A549 (cell line): Measurements from ENCODE around the gene NEGR1. TPM values are rescaled to one million over a fixed set of nuclear protein-coding genes. Genes with fewer than 3 reads are reported as not detected.

Source experiments
- ATAC-seq, 2 experiments: fragments of 200-7000 bp in 1 of 2; fragments of >200 bp in 1 of 2; cut with Nextera tagmentation in 1 of 2; cut with Tn5 transposase in 1 of 2; 3 replicates each; pipeline versions ENCODE4 v1.8.0 to v1.9.1; 2018 to 2020; ENCODE audit warnings: mild to moderate bottlenecking in 1 of 2, moderate library complexity in 1 of 2
- CTCF ChIA-PET: fragments of 300-600 bp; sonication (Branson Sonifier 250); formaldehyde crosslinking; extraction: SDS; loops from one replicate; lab custom pipeline; 2021; ENCODE audit warnings: antibody characterized with exemption, inconsistent platforms; lab: Yijun Ruan, JAX
- POLR2A ChIA-PET: fragments of 350-600 bp; formaldehyde crosslinking; extraction: SDS; loops from one replicate; lab custom pipeline; 2021; ENCODE audit warnings: antibody characterized with exemption, inconsistent platforms; lab: Yijun Ruan, JAX
- DNase-seq, 2 experiments: peaks; one replicate each; pipeline versions ENCODE4 v3.0.0 to v3.0.0-alpha.2; 2011 to 2016; ENCODE audit warnings: low read depth in 1 of 2, low spot score in 1 of 2
- FAIRE-seq: peaks from 2 replicates; lab custom pipeline; 2011; peaks lifted over from hg19 to GRCh38; lab: Jason Lieb, UNC
- H3K27ac ChIP-seq, 2 experiments: fragments of >200 bp; sonication (Bioruptor Twin); formaldehyde crosslinking; 3 replicates each; pipeline ENCODE4 v1.5.1; 2016 to 2017
- H3K4me1 ChIP-seq: fragments of >200 bp; sonication (Bioruptor Twin); formaldehyde crosslinking; 3 replicates; pipeline ENCODE4 v1.6.1; 2016
- H3K4me2 ChIP-seq: fragments of >200 bp; sonication (Bioruptor Twin); formaldehyde crosslinking; 3 replicates; pipeline ENCODE4 v1.6.1; 2016
- H3K4me3 ChIP-seq: fragments of >200 bp; sonication (Bioruptor Twin); formaldehyde crosslinking; 3 replicates; pipeline ENCODE4 v1.5.1; 2016
- H3K9me3 ChIP-seq: fragments of >200 bp; sonication (Bioruptor Twin); formaldehyde crosslinking; 3 replicates; pipeline ENCODE4 v1.6.1; 2016
- CBX2 ChIP-seq: fragments of 200-600 bp; sonication (generic); IDR thresholded peaks from 2 replicates; pipeline ENCODE4 v1.6.1; 2016; ENCODE audit warnings: low read depth, mild to moderate bottlenecking, borderline replicate concordance
- CBX8 ChIP-seq: fragments of 200-600 bp; sonication (generic); IDR thresholded peaks from 2 replicates; pipeline ENCODE4 v1.6.1; 2016
- CEBPB ChIP-seq, 2 experiments: fragments of >200 bp in 1 of 2; sonication (Bioruptor Twin) in 1 of 2; formaldehyde crosslinking in 1 of 2; IDR thresholded peaks; 2 replicates each; pipeline ENCODE4 v1.6.1; 2012 to 2016
- CHD4 ChIP-seq: fragments of 200-600 bp; sonication (generic); IDR thresholded peaks from 2 replicates; pipeline ENCODE4 v1.6.1; 2016; ENCODE audit warnings: antibody characterized with exemption, mild to moderate bottlenecking, borderline replicate concordance
- EHMT2 ChIP-seq: fragments of 200-600 bp; sonication (generic); IDR thresholded peaks from 2 replicates; pipeline ENCODE4 v1.6.1; 2016; ENCODE audit warnings: antibody characterized with exemption, low read depth, mild to moderate bottlenecking, moderate library complexity
- EP300 ChIP-seq, 2 experiments: fragments of >200 bp; sonication (Bioruptor Twin); formaldehyde crosslinking; IDR thresholded peaks; 2 replicates in 1 of 2; 3 replicates in 1 of 2; pipeline ENCODE4 v1.6.1; 2016 to 2017
- FOSB ChIP-seq: fragments of 250-450 bp; sonication (Bioruptor Pico); IDR thresholded peaks from 2 replicates; pipeline ENCODE4 v1.5.0; 2020; ENCODE audit warnings: mild to moderate bottlenecking, moderate library complexity
- FOSL2 ChIP-seq, 2 experiments: fragments of 450-650 bp in 1 of 2; fragments of >200 bp in 1 of 2; sonication (Bioruptor Twin) in 1 of 2; formaldehyde crosslinking; IDR thresholded peaks; 2 replicates each; pipeline versions ENCODE4 v1.5.0 to v1.6.1; 2016 to 2020; ENCODE audit warnings: mild to moderate bottlenecking in 1 of 2, moderate library complexity in 1 of 2
- FOXS1 ChIP-seq: fragments of 250-450 bp; sonication (Bioruptor Pico); IDR thresholded peaks from 2 replicates; pipeline ENCODE4 v1.5.0; 2020; ENCODE audit warnings: mild to moderate bottlenecking, moderate library complexity
- GATA3 ChIP-seq: IDR thresholded peaks from 2 replicates; pipeline ENCODE4 v1.6.1; 2012; ENCODE audit warnings: borderline replicate concordance
- HDAC2 ChIP-seq: fragments of 200-600 bp; sonication (generic); IDR thresholded peaks from 2 replicates; pipeline ENCODE4 v1.6.1; 2016
- HEYL ChIP-seq: fragments of 250-450 bp; sonication (Bioruptor Pico); IDR thresholded peaks from 2 replicates; pipeline ENCODE4 v1.8.0; 2021; ENCODE audit warnings: mild to moderate bottlenecking, moderate library complexity
- JUNB ChIP-seq: fragments of >200 bp; sonication (Bioruptor Twin); formaldehyde crosslinking; IDR thresholded peaks from 2 replicates; pipeline ENCODE4 v1.6.1; 2016
- KDM1A ChIP-seq: fragments of 200-600 bp; sonication (generic); IDR thresholded peaks from 2 replicates; pipeline ENCODE4 v1.6.1; 2016; ENCODE audit warnings: low read depth, mild to moderate bottlenecking
- KDM5A ChIP-seq: fragments of 200-600 bp; sonication (generic); IDR thresholded peaks from 2 replicates; pipeline ENCODE4 v1.6.1; 2016; ENCODE audit warnings: antibody characterized with exemption, mild to moderate bottlenecking
- MAFK ChIP-seq: fragments of 450-650 bp; IDR thresholded peaks from 2 replicates; pipeline ENCODE4 v1.6.1; 2014; ENCODE audit not compliant: partially characterized antibody
- NFE2L2 ChIP-seq: fragments of 150-350 bp; conservative IDR thresholded peaks from 2 replicates; pipeline ENCODE4 v1.6.1; 2014; ENCODE audit warnings: low read length
- POLR2AphosphoS2 ChIP-seq: conservative IDR thresholded peaks from 2 replicates; pipeline ENCODE4 v1.6.1; 2012; ENCODE audit warnings: low read length, improper control_type of control experiment, inconsistent platforms
- TFCP2L1 ChIP-seq: fragments of 250-450 bp; sonication (Bioruptor Pico); IDR thresholded peaks from 2 replicates; pipeline ENCODE4 v1.5.0; 2021; ENCODE audit warnings: mild to moderate bottlenecking
- ZNF302 ChIP-seq: fragments of 250-450 bp; sonication (Bioruptor Pico); IDR thresholded peaks from 2 replicates; pipeline ENCODE4 v1.9.0; 2021; ENCODE audit warnings: inconsistent platforms, mild to moderate bottlenecking, moderate library complexity
- ZSCAN20 ChIP-seq: fragments of 250-450 bp; sonication (Bioruptor Pico); IDR thresholded peaks from 2 replicates; pipeline ENCODE4 v1.8.0; 2022; ENCODE audit warnings: mild to moderate bottlenecking, moderate library complexity
- WGBS: methylation state at CpG from one replicate; pipeline ENCODE4 v1.1.6; 2017; ENCODE audit errors: missing lambda C conversion rate; 5-methylcytosine and 5-hydroxymethylcytosine counted together
- polyA plus RNA-seq, 4 experiments: library from polyadenylated mRNA; depleted of rRNA in 3 of 4; stranded (reverse); fragments of >200 nt; fragmentation: RNase III in 1 of 4; extraction: RNeasy Plus Mini Kit Qiagen cat#74134 plus additional on column Dnase treatment in 1 of 4; gene quantifications; 2 replicates in 3 of 4; 3 replicates in 1 of 4; pipeline ENCODE4 v1.2.3, GENCODE V29; 2011 to 2017
- TF ChIP-seq, protein P1 (sequence below): fragments of >200 bp; sonication (Bioruptor Twin); formaldehyde crosslinking; IDR thresholded peaks from 3 replicates; pipeline ENCODE4 v1.6.1; 2016
- TF ChIP-seq, protein P2 (sequence below): IDR thresholded peaks from 2 replicates; pipeline ENCODE4 v1.6.1; 2012
- TF ChIP-seq, protein P3 (sequence below): fragments of 150-350 bp; IDR thresholded peaks from 2 replicates; pipeline ENCODE4 v1.6.1; 2014; ENCODE audit warnings: low read depth, mild to moderate bottlenecking, low read length
- TF ChIP-seq, protein P4 (sequence below): IDR thresholded peaks from 2 replicates; pipeline ENCODE4 v1.6.1; 2012; ENCODE audit warnings: low read depth, borderline replicate concordance
- TF ChIP-seq, protein P5 (sequence below): fragments of 450-650 bp; IDR thresholded peaks from 2 replicates; pipeline ENCODE4 v1.6.1; 2014; ENCODE audit warnings: antibody characterized with exemption

The NEGR1 gene
- polyA plus RNA-seq, 2 of the 4 experiments (the other 2 are of a cell fraction) = not detected

DNA sequence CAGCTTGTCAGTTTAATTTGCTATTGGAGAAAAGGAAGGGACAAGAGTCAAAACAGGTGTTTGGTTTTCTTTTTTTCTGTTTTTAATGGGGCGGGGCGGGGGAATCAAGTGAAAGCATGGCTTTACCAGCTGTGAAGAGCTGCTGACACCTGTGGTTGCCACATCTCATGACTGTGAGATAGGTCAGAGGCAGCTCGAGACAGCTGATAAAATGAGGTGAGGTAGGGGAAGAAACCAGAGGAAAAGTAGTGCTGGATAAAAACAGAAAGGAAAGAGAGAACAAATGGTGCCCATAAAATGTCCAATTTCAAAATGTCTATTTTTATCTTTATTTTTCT lies 272.3 kb downstream of the NEGR1 start:
- no peak for DNase-seq
- ChIA-PET POLR2A (no interaction called here), CTCF (no interaction called here)
- Histone ChIP-seq H3K27ac (no peak overlapping the region), H3K9me3 (no peaks in the 10 kb centered on the region), H3K4me1 (no peaks in the 10 kb centered on the region), H3K4me2 (no peak overlapping the region), H3K4me3 (no peak overlapping the region)
- WGBS = 5% methylated on average over 3 of the region's 3 CpGs
- no peak for ATAC-seq
- TF ChIP-seq EHMT2 (no peak), TFCP2L1 (CRISPR knock-in tag) (no peak)
- TF ChIP-seq, protein P1, sequence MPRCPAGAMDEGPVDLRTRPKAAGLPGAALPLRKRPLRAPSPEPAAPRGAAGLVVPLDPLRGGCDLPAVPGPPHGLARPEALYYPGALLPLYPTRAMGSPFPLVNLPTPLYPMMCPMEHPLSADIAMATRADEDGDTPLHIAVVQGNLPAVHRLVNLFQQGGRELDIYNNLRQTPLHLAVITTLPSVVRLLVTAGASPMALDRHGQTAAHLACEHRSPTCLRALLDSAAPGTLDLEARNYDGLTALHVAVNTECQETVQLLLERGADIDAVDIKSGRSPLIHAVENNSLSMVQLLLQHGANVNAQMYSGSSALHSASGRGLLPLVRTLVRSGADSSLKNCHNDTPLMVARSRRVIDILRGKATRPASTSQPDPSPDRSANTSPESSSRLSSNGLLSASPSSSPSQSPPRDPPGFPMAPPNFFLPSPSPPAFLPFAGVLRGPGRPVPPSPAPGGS = no peak
- no peak for FAIRE-seq

DNA sequence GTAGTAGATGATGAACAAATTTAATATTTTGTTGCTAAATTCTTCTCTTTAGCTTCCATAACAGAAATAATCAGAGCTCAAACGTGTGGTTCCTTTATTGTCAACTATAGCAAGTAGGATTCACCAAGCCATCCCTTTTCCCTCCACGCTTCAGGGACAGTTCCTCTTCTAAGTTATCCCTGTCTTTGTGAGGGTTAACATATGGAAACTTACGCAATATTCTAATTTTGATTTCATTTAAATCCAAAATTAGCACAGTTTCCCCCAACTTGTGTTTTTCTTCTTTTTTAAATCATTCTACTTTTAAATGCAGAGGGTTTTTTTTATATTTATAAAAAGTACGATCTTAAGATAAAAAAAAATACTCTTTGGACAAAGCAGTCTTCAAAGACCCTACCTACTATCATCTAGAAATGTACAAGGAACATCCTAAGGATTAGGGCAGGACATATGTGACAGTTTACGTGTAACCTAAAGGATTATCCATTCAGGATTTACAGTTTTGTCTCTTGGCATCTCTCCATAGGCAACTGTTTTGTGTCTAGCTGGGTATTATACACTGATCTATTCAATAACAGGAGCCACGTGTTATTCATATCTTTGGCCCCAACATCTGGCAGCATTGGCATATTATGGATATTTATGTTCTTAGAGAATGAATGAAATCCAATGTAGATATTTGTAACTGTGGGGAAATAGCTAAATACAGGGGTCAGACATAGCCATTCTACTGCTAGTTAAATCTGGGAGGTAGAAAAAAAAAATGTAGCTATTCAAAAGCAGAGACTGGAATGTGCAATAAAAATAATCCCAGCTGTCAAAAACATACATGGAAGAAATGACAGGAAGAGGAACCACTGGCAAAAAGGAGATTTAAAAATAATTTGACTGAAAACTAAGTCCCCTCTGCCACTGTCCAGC lies 272.9 kb downstream of the NEGR1 start:
- Histone ChIP-seq H3K27ac (no peak overlapping the region), H3K9me3 (no peaks in the 10 kb centered on the region), H3K4me3 (no peak overlapping the region), H3K4me1 (no peaks in the 10 kb centered on the region), H3K4me2 (no peak overlapping the region)
- DNase-seq = no peak
- POLR2A ChIA-PET = no interaction called here
- 9% methylated on average over 6 of the region's 6 CpGs for WGBS
- CTCF ChIA-PET = no interaction called here
- ATAC-seq = no peak
- TF ChIP-seq MAFK = no peak
- TF ChIP-seq, protein P2, sequence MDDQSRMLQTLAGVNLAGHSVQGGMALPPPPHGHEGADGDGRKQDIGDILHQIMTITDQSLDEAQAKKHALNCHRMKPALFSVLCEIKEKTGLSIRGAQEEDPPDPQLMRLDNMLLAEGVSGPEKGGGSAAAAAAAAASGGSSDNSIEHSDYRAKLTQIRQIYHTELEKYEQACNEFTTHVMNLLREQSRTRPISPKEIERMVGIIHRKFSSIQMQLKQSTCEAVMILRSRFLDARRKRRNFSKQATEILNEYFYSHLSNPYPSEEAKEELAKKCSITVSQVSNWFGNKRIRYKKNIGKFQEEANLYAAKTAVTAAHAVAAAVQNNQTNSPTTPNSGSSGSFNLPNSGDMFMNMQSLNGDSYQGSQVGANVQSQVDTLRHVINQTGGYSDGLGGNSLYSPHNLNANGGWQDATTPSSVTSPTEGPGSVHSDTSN = no peak
- FAIRE-seq = no peak

DNA sequence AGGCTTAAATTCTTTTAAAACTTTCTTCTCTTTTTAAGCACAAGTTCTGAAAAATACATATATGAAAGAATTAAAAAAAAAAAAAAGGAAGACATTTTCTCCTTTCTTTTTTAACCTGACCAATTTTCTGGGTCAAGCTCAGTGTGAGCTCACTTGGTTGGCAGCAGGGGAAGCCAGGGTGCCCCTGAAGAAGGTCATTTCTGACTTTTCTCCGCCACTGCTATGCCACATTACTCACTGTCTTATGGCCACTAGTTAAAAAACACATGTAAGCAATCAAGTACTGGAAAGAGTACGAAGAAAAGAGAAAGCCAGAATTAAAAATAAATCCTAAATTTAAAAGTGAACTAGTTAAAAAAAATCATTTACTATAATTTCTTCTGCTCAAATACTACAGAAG lies 275.0 kb downstream of the NEGR1 start:
- 23% methylated on average over 2 of the region's 2 CpGs for WGBS
- H3K4me2 ChIP-seq = no peak overlapping the region
- no peak overlapping the region for H3K4me3 ChIP-seq
- no peak overlapping the region for H3K27ac ChIP-seq
- ChIA-PET POLR2A (no interaction called here), CTCF (no interaction called here)
- H3K4me1 ChIP-seq = no peaks in the 10 kb centered on the region
- FAIRE-seq (no peak), DNase-seq (no peak), ATAC-seq (no peak)
- H3K9me3 ChIP-seq = no peaks in the 10 kb centered on the region
- no peak for TF ChIP-seq FOSL2 (IDR thresholded peaks at IDR 0.05)
- no peak for TF ChIP-seq FOSL2 (CRISPR knock-in tag; IDR thresholded peaks at IDR 0.05)
- no peak for TF ChIP-seq NFE2L2
- TF ChIP-seq EHMT2 = no peak
- no peak for TF ChIP-seq CBX8
- no peak for TF ChIP-seq ZNF302
- TF ChIP-seq, protein P3, sequence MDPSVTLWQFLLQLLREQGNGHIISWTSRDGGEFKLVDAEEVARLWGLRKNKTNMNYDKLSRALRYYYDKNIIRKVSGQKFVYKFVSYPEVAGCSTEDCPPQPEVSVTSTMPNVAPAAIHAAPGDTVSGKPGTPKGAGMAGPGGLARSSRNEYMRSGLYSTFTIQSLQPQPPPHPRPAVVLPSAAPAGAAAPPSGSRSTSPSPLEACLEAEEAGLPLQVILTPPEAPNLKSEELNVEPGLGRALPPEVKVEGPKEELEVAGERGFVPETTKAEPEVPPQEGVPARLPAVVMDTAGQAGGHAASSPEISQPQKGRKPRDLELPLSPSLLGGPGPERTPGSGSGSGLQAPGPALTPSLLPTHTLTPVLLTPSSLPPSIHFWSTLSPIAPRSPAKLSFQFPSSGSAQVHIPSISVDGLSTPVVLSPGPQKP = no peak
- TF ChIP-seq CHD4 = no peak
- no peak for TF ChIP-seq POLR2AphosphoS2
- TF ChIP-seq ZSCAN20 = no peak
- no peak for TF ChIP-seq FOSB (CRISPR knock-in tag)
- no peak for TF ChIP-seq HEYL (CRISPR knock-in tag)

DNA sequence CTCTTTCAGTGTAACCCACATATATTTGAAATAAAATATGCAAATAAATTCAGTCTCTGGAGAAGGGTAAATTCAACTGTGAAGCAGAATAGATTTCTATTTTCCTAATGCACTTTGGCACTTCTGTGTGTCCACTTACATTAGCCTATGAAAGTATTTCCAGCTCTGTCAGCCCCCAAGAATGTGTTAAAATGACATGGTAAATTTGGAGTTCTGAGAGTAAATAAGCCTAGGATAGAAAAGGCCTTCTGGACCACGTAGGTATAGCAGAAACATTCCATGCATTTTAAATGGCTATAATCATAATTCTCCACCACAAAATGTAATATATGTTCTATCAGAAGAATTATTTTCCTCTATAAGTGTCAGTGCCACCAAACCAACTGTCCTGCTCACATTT lies 276.2 kb downstream of the NEGR1 start:
- ChIA-PET CTCF (no interaction called here), POLR2A (no interaction called here)
- no peak for FAIRE-seq
- H3K4me3 ChIP-seq = no peak overlapping the region
- 4% methylated on average over 1 of the region's 1 CpG for WGBS
- no peak overlapping the region for H3K27ac ChIP-seq
- no peak for DNase-seq
- H3K9me3 ChIP-seq = no peaks in the 10 kb centered on the region
- H3K4me2 ChIP-seq = no peak overlapping the region
- ATAC-seq = no peak
- no peaks in the 10 kb centered on the region for H3K4me1 ChIP-seq
- no peak for TF ChIP-seq GATA3
- TF ChIP-seq CEBPB (IDR thresholded peaks at IDR 0.05) = no peak
- no peak for TF ChIP-seq CBX2
- TF ChIP-seq JUNB = no peak
- no peak for TF ChIP-seq EP300 (IDR thresholded peaks at IDR 0.05)
- TF ChIP-seq, protein P4, sequence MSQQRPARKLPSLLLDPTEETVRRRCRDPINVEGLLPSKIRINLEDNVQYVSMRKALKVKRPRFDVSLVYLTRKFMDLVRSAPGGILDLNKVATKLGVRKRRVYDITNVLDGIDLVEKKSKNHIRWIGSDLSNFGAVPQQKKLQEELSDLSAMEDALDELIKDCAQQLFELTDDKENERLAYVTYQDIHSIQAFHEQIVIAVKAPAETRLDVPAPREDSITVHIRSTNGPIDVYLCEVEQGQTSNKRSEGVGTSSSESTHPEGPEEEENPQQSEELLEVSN = no peak
- TF ChIP-seq, protein P3 = no peak
- no peak for TF ChIP-seq FOXS1 (CRISPR knock-in tag)
- no peak for TF ChIP-seq KDM5A
- no peak for TF ChIP-seq HEYL (CRISPR knock-in tag)
- no peak for TF ChIP-seq HDAC2
- TF ChIP-seq, protein P5, sequence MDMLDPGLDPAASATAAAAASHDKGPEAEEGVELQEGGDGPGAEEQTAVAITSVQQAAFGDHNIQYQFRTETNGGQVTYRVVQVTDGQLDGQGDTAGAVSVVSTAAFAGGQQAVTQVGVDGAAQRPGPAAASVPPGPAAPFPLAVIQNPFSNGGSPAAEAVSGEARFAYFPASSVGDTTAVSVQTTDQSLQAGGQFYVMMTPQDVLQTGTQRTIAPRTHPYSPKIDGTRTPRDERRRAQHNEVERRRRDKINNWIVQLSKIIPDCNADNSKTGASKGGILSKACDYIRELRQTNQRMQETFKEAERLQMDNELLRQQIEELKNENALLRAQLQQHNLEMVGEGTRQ = no peak
- no peak for TF ChIP-seq KDM1A
